OCI-LY1 (cell line): ENCODE data around the gene ESM1.

Experiments
- EZH2 ChIP-seq: fragments of 200-600 bp; sonication (generic), shearing (Covaris generic); IDR thresholded peaks from 2 replicates; pipeline ENCODE4 v1.8.0; 2017; ENCODE audit warnings: borderline replicate concordance, mixed run types, mild to moderate bottlenecking, antibody characterized with exemption, low read length, moderate library complexity, mixed read lengths
- TF ChIP-seq, protein P1 (sequence below): fragments of 200-600 bp; sonication (generic), shearing (Covaris generic); IDR thresholded peaks from 2 replicates; pipeline ENCODE4 v1.5.1; 2017; ENCODE audit warnings: mild to moderate bottlenecking, antibody characterized with exemption, low read length, moderate library complexity, mixed read lengths

DNA sequence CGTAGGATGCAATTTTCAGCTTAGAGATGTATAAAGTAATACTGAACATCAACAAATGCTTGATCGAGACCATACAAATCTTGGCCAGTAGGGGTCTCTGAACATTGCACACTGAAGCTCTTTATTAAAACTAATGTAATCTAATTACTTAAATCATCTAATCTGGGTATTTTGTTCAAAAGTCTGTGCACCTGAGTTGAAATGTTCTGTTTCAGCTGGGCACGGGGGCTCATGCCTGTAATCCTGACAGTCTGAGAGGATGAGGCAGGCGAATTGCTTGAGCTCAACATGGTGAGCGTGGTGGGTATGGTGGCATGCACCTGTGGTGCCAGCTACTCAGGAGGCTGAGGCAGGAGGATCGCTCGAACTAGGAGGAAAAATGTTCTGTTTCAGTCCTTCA lies 41.0 kb downstream of the ESM1 start:
- TF ChIP-seq, protein P1, sequence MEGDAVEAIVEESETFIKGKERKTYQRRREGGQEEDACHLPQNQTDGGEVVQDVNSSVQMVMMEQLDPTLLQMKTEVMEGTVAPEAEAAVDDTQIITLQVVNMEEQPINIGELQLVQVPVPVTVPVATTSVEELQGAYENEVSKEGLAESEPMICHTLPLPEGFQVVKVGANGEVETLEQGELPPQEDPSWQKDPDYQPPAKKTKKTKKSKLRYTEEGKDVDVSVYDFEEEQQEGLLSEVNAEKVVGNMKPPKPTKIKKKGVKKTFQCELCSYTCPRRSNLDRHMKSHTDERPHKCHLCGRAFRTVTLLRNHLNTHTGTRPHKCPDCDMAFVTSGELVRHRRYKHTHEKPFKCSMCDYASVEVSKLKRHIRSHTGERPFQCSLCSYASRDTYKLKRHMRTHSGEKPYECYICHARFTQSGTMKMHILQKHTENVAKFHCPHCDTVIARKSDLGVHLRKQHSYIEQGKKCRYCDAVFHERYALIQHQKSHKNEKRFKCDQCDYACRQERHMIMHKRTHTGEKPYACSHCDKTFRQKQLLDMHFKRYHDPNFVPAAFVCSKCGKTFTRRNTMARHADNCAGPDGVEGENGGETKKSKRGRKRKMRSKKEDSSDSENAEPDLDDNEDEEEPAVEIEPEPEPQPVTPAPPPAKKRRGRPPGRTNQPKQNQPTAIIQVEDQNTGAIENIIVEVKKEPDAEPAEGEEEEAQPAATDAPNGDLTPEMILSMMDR, result peak; percentile 74
- no peak for TF ChIP-seq EZH2
